Heart left ventricle (tissue), 16 donors: ENCODE data around the gene STRA8. TPM values are rescaled to one million over a fixed set of nuclear protein-coding genes. Genes with fewer than 3 reads are reported as not detected.

ENCODE experiments used
- ATAC-seq, 4 donors: fragments of 200-7000 bp; cut with Tn5 transposase; one replicate each; pipeline ENCODE4 v1.9.1; 2020 to 2022; ENCODE audit warnings: moderate library complexity in 4 of 4, mild to moderate bottlenecking in 3 of 4, moderate number of reproducible peaks in 1 of 4
- DNase-seq, 5 donors: peaks; one replicate each; pipeline ENCODE4 v3.0.0-alpha.2; 2020
- H3K27ac ChIP-seq, 12 donors: fragments of 200-600 bp; sonication (generic) in 4 of 12; one replicate each; pipeline versions ENCODE4 v1.5.0 to v1.8.0; 2016 to 2022; ENCODE audit warnings: mild to moderate bottlenecking in 2 of 12
- H3K27me3 ChIP-seq, 9 donors: fragments of 200-600 bp; sonication (generic) in 2 of 9; one replicate each; pipeline versions ENCODE4 v1.5.1 to v1.8.0; 2016 to 2022; ENCODE audit warnings: mild to moderate bottlenecking in 3 of 9
- H3K36me3 ChIP-seq, 9 donors: fragments of 200-600 bp; sonication (generic) in 2 of 9; one replicate each; pipeline versions ENCODE4 v1.5.0 to v1.8.0; 2018 to 2022; ENCODE audit warnings: mild to moderate bottlenecking in 2 of 9
- H3K4me1 ChIP-seq, 12 donors: fragments of 200-600 bp; sonication (generic) in 4 of 12; one replicate each; pipeline versions ENCODE4 v1.5.0 to v1.8.0; 2016 to 2022; ENCODE audit warnings: mild to moderate bottlenecking in 3 of 12
- H3K4me3 ChIP-seq, 12 donors: fragments of 200-600 bp; sonication (generic) in 4 of 12; one replicate each; pipeline versions ENCODE4 v1.5.0 to v1.8.0; 2017 to 2022; ENCODE audit warnings: mild to moderate bottlenecking in 9 of 12, moderate library complexity in 4 of 12
- H3K9me3 ChIP-seq, 12 donors: fragments of 200-600 bp; sonication (generic) in 4 of 12; one replicate each; pipeline versions ENCODE4 v1.5.0 to v1.8.0; 2016 to 2022; ENCODE audit warnings: mild to moderate bottlenecking in 1 of 12
- POLR2A ChIP-seq, 2 donors: fragments of 450-650 bp; IDR thresholded peaks; one replicate each; pipeline ENCODE4 v1.6.1; 2017; ENCODE audit warnings: antibody characterized with exemption in 2 of 2, mild to moderate bottlenecking in 2 of 2, moderate library complexity in 2 of 2
- WGBS, 4 donors: extraction: QIAGEN DNeasy Blood & Tissue Kit in 2 of 4; methylation state at CpG; one replicate each; pipeline versions ENCODE4 v1.1.5 to v1.1.7; 2013 to 2018; 5-methylcytosine and 5-hydroxymethylcytosine counted together
- intact Hi-C, 10 donors: fragments of 100-400 bp; cut with DNase I; formaldehyde crosslinking; loops; one replicate each; pipeline versions ENCODE4 v1.11.1 to v1.14.2; 2022
- polyA plus RNA-seq, 2 donors: library from polyadenylated mRNA; stranded (reverse); fragments of 200-250 nt; gene quantifications; one replicate each; pipeline ENCODE4 v1.2.3, GENCODE V29; 2013
- total RNA-seq, 9 donors: library from RNA; depleted of rRNA in 2 of 9; stranded (reverse); fragments of >200 nt in 2 of 9; fragmentation: NEBNext Ultra II Directional in 3 of 9; extraction: Animal tissue kit (Norgen Biotek cat#: 25700) in 3 of 9; gene quantifications; one replicate each; pipeline versions ENCODE4 v1.1.0 to v1.2.4, GENCODE V29; 2016 to 2023
- TF ChIP-seq, protein P1 (sequence below), 12 donors: fragments of 200-600 bp; sonication (generic) in 4 of 12; IDR thresholded peaks; one replicate each; pipeline versions ENCODE4 v1.5.0 to v1.8.0; 2018 to 2022; ENCODE audit warnings: antibody characterized with exemption in 12 of 12, mild to moderate bottlenecking in 5 of 12
- donor health status: ischemic (EF 13 %, LVEDD 7.1; RV severe dilation, severe dysfunction).
- donor health status: healthy with polysubstance abuse.
- donor health status: DM: no; HTN: yes; CAD: no.
- donor health status: DM: no; HTN: no; CAD: no.
- donor health status: ischemic (EF 25% LVEDD 6.9; RV normal size, moderate dysfunction).
- donor health status: ischemic (EF 25% LVEDD 5.7; RV mildly dilated, moderate dysfunction).
- donor health status: healthy.
- donor health status: DM: yes; HTN: yes; CAD: no.
- donor health status: ischemic (EF 35%, LVEDD 5.7; RV mildly dilated, moderate dysfunction).
- donor health status: nonischemic (EF 11% LVEDD 7.7; RV severe dilation, severe dysfunction).
- donor health status: DM: yes; HTN: yes; CAD: no.
- donor health status: PGD.
- donor health status: ischemic (EF 29% LVEDD 5.4; RV normal size, mild dysfunction).
- donor health status: nonischemic (EF 23%, LVEDD 6.1; RV moderate dilation, normal function).

Gene STRA8
- total and polyA plus RNA-seq, 11 donors: not detected

DNA sequence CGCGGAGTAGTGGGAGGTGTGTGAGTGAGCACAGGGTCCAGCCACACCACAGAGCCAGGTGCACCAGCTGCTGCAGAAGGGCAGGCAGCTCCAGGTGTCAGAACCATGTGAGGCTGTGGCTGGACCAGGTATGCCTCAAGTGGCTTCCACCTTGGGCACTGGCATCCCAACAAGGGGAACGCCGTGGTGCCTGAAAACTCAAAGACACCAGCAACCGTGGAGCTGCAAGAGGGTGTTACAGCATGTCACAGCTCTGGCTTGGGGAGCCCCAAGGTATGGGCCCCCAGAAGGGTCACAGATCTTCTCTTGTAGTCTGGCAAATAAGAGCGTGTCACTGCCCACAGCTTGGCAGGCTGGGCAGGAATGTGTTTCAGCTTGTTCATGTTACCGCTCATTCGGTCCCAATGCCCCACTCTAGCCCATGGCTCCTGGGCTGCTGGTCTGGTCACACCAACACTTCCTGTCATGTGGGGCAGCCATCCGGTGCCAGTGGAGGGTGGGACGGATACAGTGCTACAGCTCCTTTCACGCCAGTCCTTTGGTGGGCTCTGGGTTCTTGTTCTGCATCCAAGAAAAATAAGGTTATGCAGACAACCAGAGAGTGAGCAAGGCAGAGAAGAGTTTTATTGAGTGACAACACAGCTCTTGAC, 29.8 kb downstream of the STRA8 start:
- peaks cover 0 to 24% (median 0%) of the 10 kb centered on the region in 12 donors for H3K9me3 ChIP-seq
- WGBS, 4 donors: 93 to 98% (median 96%) methylated on average over 8 to 11 of the region's 11 CpGs
- ATAC-seq (no peak), DNase-seq (no peak)
- peaks cover 0 to 16% (median 2%) of the 10 kb centered on the region in 12 donors for H3K4me1 ChIP-seq
- no peak overlapping the region for H3K4me3 ChIP-seq
- H3K27me3 ChIP-seq: no peaks in the 10 kb centered on the region
- H3K36me3 ChIP-seq: no peaks in the 10 kb centered on the region
- no peak for TF ChIP-seq POLR2A (IDR thresholded peaks at IDR 0.05)
- TF ChIP-seq, protein P1, sequence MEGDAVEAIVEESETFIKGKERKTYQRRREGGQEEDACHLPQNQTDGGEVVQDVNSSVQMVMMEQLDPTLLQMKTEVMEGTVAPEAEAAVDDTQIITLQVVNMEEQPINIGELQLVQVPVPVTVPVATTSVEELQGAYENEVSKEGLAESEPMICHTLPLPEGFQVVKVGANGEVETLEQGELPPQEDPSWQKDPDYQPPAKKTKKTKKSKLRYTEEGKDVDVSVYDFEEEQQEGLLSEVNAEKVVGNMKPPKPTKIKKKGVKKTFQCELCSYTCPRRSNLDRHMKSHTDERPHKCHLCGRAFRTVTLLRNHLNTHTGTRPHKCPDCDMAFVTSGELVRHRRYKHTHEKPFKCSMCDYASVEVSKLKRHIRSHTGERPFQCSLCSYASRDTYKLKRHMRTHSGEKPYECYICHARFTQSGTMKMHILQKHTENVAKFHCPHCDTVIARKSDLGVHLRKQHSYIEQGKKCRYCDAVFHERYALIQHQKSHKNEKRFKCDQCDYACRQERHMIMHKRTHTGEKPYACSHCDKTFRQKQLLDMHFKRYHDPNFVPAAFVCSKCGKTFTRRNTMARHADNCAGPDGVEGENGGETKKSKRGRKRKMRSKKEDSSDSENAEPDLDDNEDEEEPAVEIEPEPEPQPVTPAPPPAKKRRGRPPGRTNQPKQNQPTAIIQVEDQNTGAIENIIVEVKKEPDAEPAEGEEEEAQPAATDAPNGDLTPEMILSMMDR (IDR thresholded peaks at IDR 0.05): no peak
- intact Hi-C loops: no loop called here
- H3K27ac ChIP-seq: no peak overlapping the region

GRCh38 chr7:135265637-135266036, 32.0 kb downstream of the STRA8 start:
- 71 to 81% (median 75%) methylated on average over 1 of the region's 1 CpG for WGBS, 4 donors
- Histone ChIP-seq H3K4me1 (peaks cover 0 to 9% (median 0%) of the 10 kb centered on the region in 12 donors), H3K27me3 (no peaks in the 10 kb centered on the region), H3K27ac (no peak overlapping the region), H3K9me3 (peaks cover 0 to 24% (median 0%) of the 10 kb centered on the region in 12 donors), H3K4me3 (no peak overlapping the region), H3K36me3 (no peaks in the 10 kb centered on the region)
- intact Hi-C loops: no loop called here
- DNase-seq: no peak
- no peak for ATAC-seq
- no peak for TF ChIP-seq POLR2A (IDR thresholded peaks at IDR 0.05)
- TF ChIP-seq, protein P1 (IDR thresholded peaks at IDR 0.05): no peak

GRCh38 chr7:135269921-135270320, 36.3 kb downstream of the STRA8 start:
- intact Hi-C loops: loop anchor here in 2 of 10 donors (5.0 to 10.0 kb wide), 2 partner anchors 372 to 585 kb away; no protein-coding TSS in a partner anchor

More at GRCh38 chr7:135269921-135270320, 36.3 kb downstream of the STRA8 start:
- H3K9me3 ChIP-seq: peaks cover 0 to 20% (median 0%) of the 10 kb centered on the region in 12 donors
- WGBS, 4 donors: 86 to 94% (median 90%) methylated on average over 9 to 11 of the region's 11 CpGs
- peaks cover 0 to 4% (median 0%) of the 10 kb centered on the region in 12 donors for H3K4me1 ChIP-seq
- no peaks in the 10 kb centered on the region for H3K36me3 ChIP-seq
- H3K27ac ChIP-seq: no peak overlapping the region
- ATAC-seq (no peak), DNase-seq (peak in 1 of 5 donors; percentile 12)
- peaks cover 0 to 8% (median 0%) of the 10 kb centered on the region in 9 donors for H3K27me3 ChIP-seq
- no peak for TF ChIP-seq POLR2A (IDR thresholded peaks at IDR 0.05)
- TF ChIP-seq, protein P1 (IDR thresholded peaks at IDR 0.05): no peak
- H3K4me3 ChIP-seq: no peak overlapping the region
